Mesodermal cell (in vitro differentiated cells): ENCODE data around the gene ZCCHC14.
A peak's percentile ranks its signal among the peaks of the same experiment; 100 is the strongest.
"Not testable (repeated sequence)": the region's sequence is repeated elsewhere in the genome, so short reads cannot be mapped to it uniquely, and the experiment has no call there.

ENCODE experiments used
- H3K27ac ChIP-seq: 2 replicates; pipeline ENCODE4 v1.7.0; 2013; ENCODE audit warnings: mild to moderate bottlenecking, low read depth, low read length, moderate library complexity; ENCODE audit not compliant: severe bottlenecking
- H3K36me3 ChIP-seq: 2 replicates; pipeline ENCODE4 v1.7.1; 2013; ENCODE audit warnings: mild to moderate bottlenecking, low read length, moderate library complexity; ENCODE audit not compliant: control insufficient read depth, insufficient read depth
- H3K4me1 ChIP-seq: one replicate; pipeline ENCODE4 v1.7.1; 2013; ENCODE audit warnings: mild to moderate bottlenecking, low read length; ENCODE audit not compliant: insufficient read depth, control insufficient read depth, poor library complexity, severe bottlenecking
- H3K4me3 ChIP-seq: 2 replicates; pipeline ENCODE4 v1.7.0; 2013; ENCODE audit warnings: low read length, control low read depth, mild to moderate bottlenecking; ENCODE audit not compliant: insufficient read depth, poor library complexity, severe bottlenecking; ENCODE audit errors: extremely low read depth
- H3K9me3 ChIP-seq: 2 replicates; pipeline ENCODE4 v1.7.1; 2013; ENCODE audit warnings: mild to moderate bottlenecking, low read length, moderate library complexity; ENCODE audit not compliant: control insufficient read depth
- whole genome bisulfite sequencing, 2 experiments: methylation state at CpG; one replicate each; pipeline ENCODE4 v1.1.5; 2013; ENCODE audit warnings: missing lambda C conversion rate in 2 of 2; ENCODE audit not compliant: insufficient coverage in 2 of 2; 5-methylcytosine and 5-hydroxymethylcytosine counted together

ZCCHC14 gene

DNA sequence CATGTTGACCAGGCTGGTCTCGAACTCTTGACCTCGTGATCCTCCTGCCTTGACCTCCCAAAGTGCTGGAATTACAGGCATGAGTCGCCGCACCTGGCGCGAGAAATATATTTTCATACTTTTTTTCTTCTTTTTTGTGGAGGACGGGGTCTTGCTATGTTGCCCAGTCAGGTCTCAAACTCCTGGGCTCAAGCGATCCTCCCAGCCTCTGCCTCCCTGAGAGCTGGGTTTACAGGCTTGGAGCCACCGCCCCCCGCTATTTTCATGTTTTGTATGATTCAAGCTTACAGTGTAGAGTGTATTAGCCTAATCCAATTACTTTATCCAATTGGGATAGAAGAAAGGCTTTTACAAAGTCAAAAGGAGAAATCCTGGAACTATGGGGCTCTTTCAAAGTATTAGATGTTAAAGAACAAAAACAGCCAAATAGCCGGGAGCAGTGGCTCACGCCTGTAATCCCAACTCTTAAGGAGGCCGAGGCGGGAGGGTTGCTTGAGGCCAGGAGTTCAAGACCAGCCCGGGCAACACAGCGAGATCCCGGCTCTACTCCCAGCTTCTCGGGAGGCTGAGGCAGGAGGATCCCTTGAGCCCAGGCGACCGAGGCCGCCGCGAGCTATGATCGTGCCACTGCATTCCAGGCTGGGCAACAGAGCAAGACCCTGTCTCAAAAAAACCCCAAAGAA is 102.0 kb downstream of the ZCCHC14 start:
- Histone ChIP-seq H3K36me3 (peaks cover 8% of the 10 kb centered on the region), H3K4me1 (peaks cover 11% of the 10 kb centered on the region), H3K9me3 (no peaks in the 10 kb centered on the region), H3K27ac (peak overlapping the region; percentile 89), H3K4me3 (peak overlapping the region; percentile 77)
- 95 to 96% methylated on average over 21 to 22 of the region's 24 CpGs for WGBS, 2 experiments

DNA sequence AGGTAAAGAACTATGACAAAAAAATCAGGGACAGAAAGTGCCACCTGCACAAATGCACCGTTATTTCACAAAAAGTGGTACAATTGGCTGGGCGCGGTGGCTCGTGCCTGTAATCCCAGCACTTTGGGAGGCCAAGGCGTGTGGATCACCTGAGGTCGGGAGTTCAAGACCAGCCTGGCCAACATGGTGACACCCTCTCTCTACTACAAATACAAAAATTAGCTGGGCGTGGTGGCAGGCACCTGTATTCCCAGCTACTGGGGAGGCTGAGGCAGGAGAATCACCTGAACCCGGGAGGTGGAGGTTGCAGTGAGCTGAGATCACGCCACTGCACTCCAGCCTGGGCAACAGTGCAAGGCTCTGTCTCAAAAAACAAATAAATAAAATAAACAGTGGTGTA is 102.9 kb downstream of the ZCCHC14 start:
- H3K4me1 ChIP-seq = peaks cover 11% of the 10 kb centered on the region
- not testable (repeated sequence) for H3K4me3 ChIP-seq, H3K9me3 ChIP-seq, H3K27ac ChIP-seq, H3K36me3 ChIP-seq
- 91 to 92% methylated on average over 5 to 8 of the region's 9 CpGs for WGBS, 2 experiments

GRCh38 chr16:87389245-87389644 is 103.6 kb downstream of the ZCCHC14 start:
- H3K36me3 ChIP-seq = no peaks in the 10 kb centered on the region
- H3K4me1 ChIP-seq = peaks cover 11% of the 10 kb centered on the region
- H3K4me3 ChIP-seq = no peak overlapping the region
- 57 to 84% methylated on average over 1 to 2 of the region's 5 CpGs for WGBS, 2 experiments
- H3K27ac ChIP-seq = peak overlapping the region; percentile 32
- H3K9me3 ChIP-seq = no peaks in the 10 kb centered on the region

GRCh38 chr16:87388818-87389134 is 104.0 kb downstream of the ZCCHC14 start:
- Histone ChIP-seq H3K4me1 (peaks cover 8% of the 10 kb centered on the region), H3K36me3 (no peaks in the 10 kb centered on the region), H3K4me3 (no peak overlapping the region), H3K9me3 (no peaks in the 10 kb centered on the region), H3K27ac (peak overlapping the region; percentile 94)
- no CpG with 5 or more reads among the region's 1 CpG for WGBS, 2 experiments

- 28 to 37% methylated on average over 15 to 16 of the region's 18 CpGs for WGBS, 2 experiments
- H3K27ac ChIP-seq = peak overlapping the region; percentile 94
- no peak overlapping the region for H3K4me3 ChIP-seq
- H3K9me3 ChIP-seq = no peaks in the 10 kb centered on the region
- H3K4me1 ChIP-seq = peaks cover 6% of the 10 kb centered on the region
- H3K36me3 ChIP-seq = no peaks in the 10 kb centered on the region
These were observed 104.6 kb downstream of the ZCCHC14 start for GRCh38 chr16:87387942-87388817.

- not testable (repeated sequence) for H3K9me3 ChIP-seq, H3K36me3 ChIP-seq
- 83 to 89% methylated on average over 5 to 10 of the region's 12 CpGs for WGBS, 2 experiments
- Histone ChIP-seq H3K4me3 (peak overlapping the region; percentile 62), H3K4me1 (peaks cover 22% of the 10 kb centered on the region), H3K27ac (peak overlapping the region; percentile 90)
These were observed 108.0 kb downstream of the ZCCHC14 start for GRCh38 chr16:87384875-87385167.

DNA sequence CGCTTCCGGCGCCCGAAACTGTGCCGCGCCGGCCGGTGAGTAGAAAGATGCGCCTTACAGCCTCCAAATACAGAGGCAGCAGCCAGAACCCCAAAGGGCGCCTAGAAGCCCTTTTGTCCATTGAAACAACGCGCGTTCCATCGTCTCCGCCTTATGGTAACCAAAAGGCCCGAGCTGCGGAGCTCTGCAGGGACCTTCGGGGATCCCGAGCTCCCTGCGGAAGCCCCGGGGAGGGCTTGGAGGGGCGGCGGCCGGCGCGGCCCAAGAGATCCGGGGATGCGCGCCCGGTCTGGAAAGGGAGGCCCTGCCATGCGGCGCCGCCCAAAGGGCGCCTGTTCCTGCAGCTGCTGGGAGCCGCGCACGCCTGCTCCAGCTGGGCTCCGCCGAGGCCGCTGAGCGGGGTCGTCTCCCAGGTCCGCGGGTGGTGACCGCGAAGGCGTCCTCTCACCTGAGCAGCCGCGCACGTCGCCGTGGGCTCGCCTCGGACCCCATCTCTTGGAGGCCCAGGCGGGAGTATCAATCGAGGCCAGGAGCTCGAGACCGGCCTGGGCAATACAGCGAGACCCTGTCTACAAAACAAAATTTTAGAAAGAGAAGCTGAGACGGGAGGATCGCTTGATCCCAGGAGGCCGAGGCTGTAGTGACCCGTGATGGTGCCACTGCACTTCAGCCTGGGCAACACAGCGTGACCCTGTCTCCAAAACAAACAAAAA is 108.5 kb downstream of the ZCCHC14 start:
- peak overlapping the region; percentile 62 for H3K4me3 ChIP-seq
- peak overlapping the region; percentile 90 for H3K27ac ChIP-seq
- H3K36me3 ChIP-seq = no peaks in the 10 kb centered on the region
- 5 to 8% methylated on average over 61 to 63 of the region's 64 CpGs for WGBS, 2 experiments
- no peaks in the 10 kb centered on the region for H3K9me3 ChIP-seq
- H3K4me1 ChIP-seq = peaks cover 22% of the 10 kb centered on the region

- peaks cover 4% of the 10 kb centered on the region for H3K36me3 ChIP-seq
- WGBS, 2 experiments = 0% methylated on average over 80 to 82 of the region's 92 CpGs
- H3K9me3 ChIP-seq = no peaks in the 10 kb centered on the region
- peak within 1 kb of the TSS; percentile 90 for H3K27ac ChIP-seq
- H3K4me1 ChIP-seq = peaks cover 22% of the 10 kb centered on the region
- H3K4me3 ChIP-seq = peak within 1 kb of the TSS; percentile 62
These were observed 109.2 kb downstream of the ZCCHC14 start, which contains the start of gene FBXO31 for GRCh38 chr16:87383505-87384161. TSS of gene FBXO31 (minus strand) at chr16:87383776. CDS start at chr16:87383744, 32 bp downstream.

DNA sequence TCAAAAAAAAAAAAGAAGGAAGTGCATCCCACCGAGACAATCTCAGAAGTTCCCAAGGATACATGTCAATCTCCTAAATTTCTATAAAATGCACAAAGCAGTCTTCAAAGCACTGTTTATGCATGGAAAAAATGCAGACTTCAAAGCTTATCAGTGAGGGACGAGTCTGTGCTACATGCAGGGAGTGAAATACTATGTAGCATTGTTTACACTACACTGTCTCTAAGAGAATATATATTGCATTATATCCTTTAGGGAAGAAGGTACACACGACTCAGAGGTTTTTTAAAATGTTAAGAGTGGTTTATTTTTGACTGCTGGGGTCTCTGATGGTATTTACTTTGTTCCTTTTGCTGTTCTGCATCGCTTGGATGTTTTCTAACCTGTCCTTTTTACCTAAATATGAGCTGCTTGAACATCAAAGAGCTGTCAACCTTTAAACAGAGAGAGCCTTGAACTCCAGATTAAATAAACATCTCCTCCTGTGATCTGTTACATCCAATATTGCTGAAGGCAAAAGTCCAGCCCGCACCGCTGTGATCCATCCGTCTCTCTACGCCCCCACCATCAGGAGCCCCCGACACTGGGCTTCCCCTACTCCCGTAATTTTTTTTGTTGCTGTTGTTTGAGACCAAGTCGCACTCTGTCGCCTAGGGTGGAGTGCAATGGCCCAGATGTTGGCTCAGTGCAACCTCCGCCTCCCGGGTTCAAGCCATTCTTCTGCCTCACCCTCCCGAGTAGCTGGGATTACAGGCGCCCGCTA is 110.6 kb downstream of the ZCCHC14 start:
- Histone ChIP-seq H3K4me3 (peak overlapping the region; percentile 62), H3K9me3 (no peaks in the 10 kb centered on the region), H3K27ac (no peak overlapping the region), H3K36me3 (peaks cover 15% of the 10 kb centered on the region), H3K4me1 (peaks cover 20% of the 10 kb centered on the region)
- WGBS, 2 experiments = 56 to 62% methylated on average over 12 to 14 of the region's 17 CpGs

- Histone ChIP-seq H3K36me3 (peaks cover 20% of the 10 kb centered on the region), H3K4me3 (no peak overlapping the region), H3K27ac (no peak overlapping the region)
These were observed 111.9 kb downstream of the ZCCHC14 start for GRCh38 chr16:87380881-87381280.

More at GRCh38 chr16:87380881-87381280, 111.9 kb downstream of the ZCCHC14 start:
- 86% methylated on average over 2 of the region's 4 CpGs; no CpG with 5 or more reads in 1 of the 2 experiments for WGBS, 2 experiments
- H3K9me3 ChIP-seq = no peaks in the 10 kb centered on the region
- peaks cover 16% of the 10 kb centered on the region for H3K4me1 ChIP-seq
